HCT116 (cell line): Measurements from ENCODE around the gene SCN3B. TPM values are rescaled to one million over a fixed set of nuclear protein-coding genes. Genes with fewer than 3 reads are reported as not detected.

ENCODE experiments used
- ATAC-seq: fragments of 200-7000 bp; cut with Tn5 transposase; 2 replicates; pipeline ENCODE4 v1.9.1; 2020; ENCODE audit warnings: mild to moderate bottlenecking, moderate library complexity
- BruUV-seq: library from RNA; stranded (reverse); fragments of 400-500 nt; replicated peaks from 2 replicates; lab custom pipeline; 2021; lab: Mats Ljungman, UMichigan
- CTCF ChIA-PET: fragments of 300-600 bp; sonication (Branson Sonifier 250); formaldehyde crosslinking; loops from one replicate; lab custom pipeline; 2021; ENCODE audit warnings: antibody characterized with exemption; lab: Charles Lee
- POLR2A ChIA-PET: fragments of 300-600, 350-600 bp; sonication (Branson Sonifier 250); formaldehyde crosslinking; loops from one replicate; lab custom pipeline; 2021; ENCODE audit warnings: antibody characterized with exemption; lab: Charles Lee
- RAD21 ChIA-PET, 2 experiments: fragments of 300-600 bp; sonication (Branson Sonifier 250); formaldehyde crosslinking; loops; one replicate each; lab custom pipeline; 2023; ENCODE audit warnings: low total read pairs in 2 of 2; ENCODE audit not compliant: uncharacterized antibody in 2 of 2, unreplicated experiment in 2 of 2, low non-redundant PET in 1 of 2; lab: Charles Lee
- DNase-seq: peaks from one replicate; pipeline ENCODE4 v3.0.0-alpha.2; 2010; ENCODE audit warnings: low read depth, low spot score
- H2AFZ ChIP-seq: fragments of 200-600 bp; shearing (Covaris generic), sonication (generic); 2 replicates; pipeline ENCODE4 v1.6.1; 2017; ENCODE audit warnings: low read depth, mixed run types, mixed read lengths, antibody characterized with exemption, low read length; ENCODE audit not compliant: poor library complexity, severe bottlenecking
- H3K27ac ChIP-seq: 2 replicates; pipeline ENCODE4 v1.5.1; 2012; ENCODE audit warnings: low read depth, low read length
- H3K27me3 ChIP-seq: fragments of 200-600 bp; sonication (generic); 2 replicates; pipeline ENCODE4 v1.6.1; 2016; ENCODE audit warnings: mixed run types, low read length, mixed read lengths; ENCODE audit not compliant: insufficient read depth
- H3K36me3 ChIP-seq, 2 experiments: fragments of 200-500 bp in 1 of 2; fragments of 200-600 bp in 1 of 2; sonication (Bioruptor generic) in 1 of 2; sonication (generic) in 1 of 2; 2 replicates each; pipeline versions ENCODE4 v1.5.1 to v1.6.1; 2014 to 2016; ENCODE audit warnings: low read length in 2 of 2, inconsistent platforms in 1 of 2, mixed read lengths in 1 of 2, mixed run types in 1 of 2; ENCODE audit not compliant: insufficient read depth in 2 of 2, control insufficient read depth in 1 of 2
- H3K4me1 ChIP-seq, 2 experiments: fragments of 200-600 bp in 1 of 2; sonication (generic) in 1 of 2; 2 replicates each; pipeline versions ENCODE4 v1.5.1 to v1.6.1; 2012 to 2017; ENCODE audit warnings: low read length in 2 of 2, inconsistent platforms in 1 of 2, mild to moderate bottlenecking in 1 of 2, mixed read lengths in 1 of 2, mixed run types in 1 of 2, moderate library complexity in 1 of 2; ENCODE audit not compliant: insufficient read depth in 2 of 2, control insufficient read depth in 1 of 2
- H3K4me2 ChIP-seq: fragments of 200-600 bp; sonication (generic); 2 replicates; pipeline ENCODE4 v1.6.1; 2017; ENCODE audit warnings: mixed run types, low read length, mixed read lengths
- H3K4me3 ChIP-seq, 2 experiments: fragments of 200-600 bp in 1 of 2; sonication (generic) in 1 of 2; replicated peaks in 1 of 2; 2 replicates each; pipeline ENCODE4 v1.5.1; 2011 to 2016; ENCODE audit warnings: low read length in 2 of 2, control low read depth in 1 of 2, low read depth in 1 of 2, mild to moderate bottlenecking in 1 of 2, mixed read lengths in 1 of 2, mixed run types in 1 of 2
- H3K79me2 ChIP-seq: fragments of 200-600 bp; sonication (generic); 2 replicates; pipeline ENCODE4 v1.6.1; 2017; ENCODE audit warnings: mild to moderate bottlenecking, mixed run types, low read length, moderate library complexity, mixed read lengths; ENCODE audit not compliant: insufficient read depth
- H3K9ac ChIP-seq: fragments of 200-600 bp; sonication (generic); 2 replicates; pipeline ENCODE4 v1.6.1; 2016; ENCODE audit warnings: low read length, mixed read lengths
- H3K9me2 ChIP-seq: fragments of 200-600 bp; sonication (generic), shearing (Covaris generic); 2 replicates; pipeline ENCODE4 v1.6.1; 2017; ENCODE audit warnings: mixed run types, mild to moderate bottlenecking, moderate library complexity; ENCODE audit not compliant: insufficient read depth
- H3K9me3 ChIP-seq, 2 experiments: fragments of 200-500 bp in 1 of 2; fragments of 200-600 bp in 1 of 2; sonication (Bioruptor generic) in 1 of 2; sonication (generic) in 1 of 2; 2 replicates each; pipeline ENCODE4 v1.6.1; 2014 to 2017; ENCODE audit warnings: low read length in 2 of 2, mixed read lengths in 2 of 2, inconsistent platforms in 1 of 2, low read depth in 1 of 2, mild to moderate bottlenecking in 1 of 2, mixed run types in 1 of 2, moderate library complexity in 1 of 2; ENCODE audit not compliant: control insufficient read depth in 1 of 2, insufficient read depth in 1 of 2
- H4K20me1 ChIP-seq: fragments of 200-600 bp; sonication (generic), shearing (Covaris generic); 2 replicates; pipeline ENCODE4 v1.6.1; 2017; ENCODE audit warnings: mixed run types, mild to moderate bottlenecking, moderate library complexity; ENCODE audit not compliant: insufficient read depth
- RAD21 ChIP-seq: IDR thresholded peaks from 2 replicates; pipeline ENCODE4 v1.6.1; 2012; ENCODE audit warnings: low read depth, mild to moderate bottlenecking
- SIN3A ChIP-seq: IDR thresholded peaks from 2 replicates; pipeline ENCODE4 v1.6.1; 2012; ENCODE audit warnings: low read depth
- YY1 ChIP-seq: IDR thresholded peaks from 2 replicates; pipeline ENCODE4 v1.6.1; 2011; ENCODE audit warnings: low read length, low read depth, moderate library complexity, mild to moderate bottlenecking; ENCODE audit not compliant: insufficient replicate concordance; ENCODE audit errors: extremely low read depth
- intact Hi-C: fragments of 100-400 bp; cut with micrococcal nuclease; formaldehyde crosslinking; loops from 2 replicates; pipeline ENCODE4 v1.10.0; 2022
- total RNA-seq: library from RNA; stranded (reverse); gene quantifications from one replicate; pipeline ENCODE4 v1.2.1, GENCODE V29; 2021; ENCODE audit not compliant: unreplicated experiment
- TF ChIP-seq, protein P1 (sequence below), 3 experiments: fragments of 200-600 bp in 1 of 3; sonication (generic) in 1 of 3; IDR thresholded peaks in 2 of 3; conservative IDR thresholded peaks in 1 of 3; 2 replicates each; pipeline ENCODE4 v1.5.1; 2012 to 2017; ENCODE audit warnings: low read depth in 2 of 3, low read length in 2 of 3, antibody characterized with exemption in 1 of 3, borderline replicate concordance in 1 of 3, control low read depth in 1 of 3, mild to moderate bottlenecking in 1 of 3, mixed read lengths in 1 of 3, mixed run types in 1 of 3, moderate library complexity in 1 of 3; ENCODE audit not compliant: insufficient read depth in 1 of 3

The SCN3B gene
- total RNA-seq, 1 experiment from 2014 or later: 0.05 TPM

GRCh38 chr11:123640677-123641494, 13.5 kb downstream of the SCN3B start:
- TF ChIP-seq YY1: peak; percentile 20
- no peak for TF ChIP-seq SIN3A
- TF ChIP-seq, protein P1, sequence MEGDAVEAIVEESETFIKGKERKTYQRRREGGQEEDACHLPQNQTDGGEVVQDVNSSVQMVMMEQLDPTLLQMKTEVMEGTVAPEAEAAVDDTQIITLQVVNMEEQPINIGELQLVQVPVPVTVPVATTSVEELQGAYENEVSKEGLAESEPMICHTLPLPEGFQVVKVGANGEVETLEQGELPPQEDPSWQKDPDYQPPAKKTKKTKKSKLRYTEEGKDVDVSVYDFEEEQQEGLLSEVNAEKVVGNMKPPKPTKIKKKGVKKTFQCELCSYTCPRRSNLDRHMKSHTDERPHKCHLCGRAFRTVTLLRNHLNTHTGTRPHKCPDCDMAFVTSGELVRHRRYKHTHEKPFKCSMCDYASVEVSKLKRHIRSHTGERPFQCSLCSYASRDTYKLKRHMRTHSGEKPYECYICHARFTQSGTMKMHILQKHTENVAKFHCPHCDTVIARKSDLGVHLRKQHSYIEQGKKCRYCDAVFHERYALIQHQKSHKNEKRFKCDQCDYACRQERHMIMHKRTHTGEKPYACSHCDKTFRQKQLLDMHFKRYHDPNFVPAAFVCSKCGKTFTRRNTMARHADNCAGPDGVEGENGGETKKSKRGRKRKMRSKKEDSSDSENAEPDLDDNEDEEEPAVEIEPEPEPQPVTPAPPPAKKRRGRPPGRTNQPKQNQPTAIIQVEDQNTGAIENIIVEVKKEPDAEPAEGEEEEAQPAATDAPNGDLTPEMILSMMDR (IDR thresholded peaks at IDR 0.05 in 2 of 3, conservative IDR thresholded peaks at IDR 0.05 in 1 of 3; ENCODE audit: borderline replicate concordance in 1 of 3, insufficient read depth in 1 of 3, low read depth in 2 of 3, low read length in 2 of 3): peak; percentile 79 to 92 (median 89); a peak in 5 of 6 replicates
- peak; percentile 89 for TF ChIP-seq RAD21
- CTCF ChIA-PET: interaction anchor here (0.6 to 6.5 kb wide), 8 partner anchors 9 to 70 kb away, joined by 3 to 104 read pairs (median 4); partner anchors contain the start of gene SCN3B
- ATAC-seq (peak; percentile 98), DNase-seq (no peak)
- Histone ChIP-seq H3K36me3 (no peaks in the 10 kb centered on the region), H3K4me2 (peak overlapping the region; percentile 37; the same call in 1 of the 2 replicates), H3K27ac (no peak overlapping the region), H3K4me3 (no peak overlapping the region), H4K20me1 (no peaks in the 10 kb centered on the region), H3K27me3 (peaks cover 25% of the 10 kb centered on the region), H3K9me3 (no peaks in the 10 kb centered on the region), H2AFZ (peak overlapping the region; percentile 44), H3K79me2 (no peaks in the 10 kb centered on the region), H3K9me2 (no peaks in the 10 kb centered on the region), H3K9ac (no peak overlapping the region), H3K4me1 (peaks cover 0 to 5% of the 10 kb centered on the region in 2 experiments; a peak in 1 of 4 replicates)
- RAD21 ChIA-PET: interaction anchor here (0.6 to 2.1 kb wide), 4 partner anchors 34 to 67 kb away, joined by 4 to 6 read pairs (median 5); no protein-coding TSS in a partner anchor
- BruUV-seq: no TSS peak
- intact Hi-C loops: loop anchor here (1.0 kb wide), 2 partner anchors 66 to 70 kb away; no protein-coding TSS in a partner anchor
- POLR2A ChIA-PET: interaction anchor here (2.2 kb wide), 1 partner anchor 67 kb away, joined by 9 read pairs; no protein-coding TSS in a partner anchor
